GM19239 (cell line): ENCODE results near the gene ATP5PD.

Experiments used
- DNase-seq: peaks from one replicate; pipeline ENCODE4 v3.0.0; 2011; ENCODE audit warnings: low spot score; ENCODE audit not compliant: insufficient read length
- FAIRE-seq: peaks from 2 replicates; lab custom pipeline; 2011; peaks lifted over from hg19 to GRCh38; lab: Jason Lieb, UNC

Gene ATP5PD

DNA sequence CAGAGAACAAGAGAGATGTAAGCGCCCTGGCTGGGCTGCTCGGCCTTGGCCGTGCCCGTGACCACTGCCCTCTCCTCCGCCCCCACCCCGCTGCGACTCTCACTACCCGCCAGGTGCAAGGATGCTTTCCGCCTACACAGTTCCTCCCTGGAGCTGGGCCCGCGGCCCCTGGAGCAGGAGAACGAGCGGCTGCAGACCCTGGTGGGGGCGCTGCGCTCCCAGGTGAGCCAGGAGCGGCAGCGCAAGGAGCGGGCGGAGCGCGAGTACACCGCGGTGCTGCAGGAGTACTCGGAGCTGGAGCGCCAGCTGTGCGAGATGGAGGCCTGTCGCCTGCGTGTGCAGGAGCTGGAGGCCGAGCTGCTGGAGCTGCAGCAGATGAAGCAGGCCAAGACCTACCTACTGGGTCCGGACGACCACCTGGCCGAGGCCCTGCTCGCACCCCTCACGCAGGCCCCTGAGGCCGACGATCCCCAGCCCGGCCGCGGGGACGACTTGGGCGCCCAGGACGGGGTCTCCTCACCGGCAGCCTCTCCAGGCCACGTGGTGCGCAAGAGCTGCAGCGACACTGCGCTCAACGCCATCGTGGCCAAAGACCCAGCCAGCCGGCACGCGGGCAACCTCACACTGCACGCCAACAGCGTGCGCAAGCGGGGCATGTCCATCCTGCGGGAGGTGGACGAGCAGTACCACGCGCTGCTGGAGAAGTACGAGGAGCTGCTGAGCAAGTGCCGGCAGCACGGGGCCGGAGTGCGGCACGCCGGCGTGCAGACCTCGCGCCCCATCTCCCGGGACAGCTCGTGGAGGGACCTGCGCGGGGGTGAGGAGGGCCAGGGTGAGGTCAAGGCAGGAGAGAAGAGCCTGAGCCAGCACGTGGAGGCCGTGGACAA lies 43.5 kb downstream of the ATP5PD start:
- FAIRE-seq (no peak), DNase-seq (no peak)

DNA sequence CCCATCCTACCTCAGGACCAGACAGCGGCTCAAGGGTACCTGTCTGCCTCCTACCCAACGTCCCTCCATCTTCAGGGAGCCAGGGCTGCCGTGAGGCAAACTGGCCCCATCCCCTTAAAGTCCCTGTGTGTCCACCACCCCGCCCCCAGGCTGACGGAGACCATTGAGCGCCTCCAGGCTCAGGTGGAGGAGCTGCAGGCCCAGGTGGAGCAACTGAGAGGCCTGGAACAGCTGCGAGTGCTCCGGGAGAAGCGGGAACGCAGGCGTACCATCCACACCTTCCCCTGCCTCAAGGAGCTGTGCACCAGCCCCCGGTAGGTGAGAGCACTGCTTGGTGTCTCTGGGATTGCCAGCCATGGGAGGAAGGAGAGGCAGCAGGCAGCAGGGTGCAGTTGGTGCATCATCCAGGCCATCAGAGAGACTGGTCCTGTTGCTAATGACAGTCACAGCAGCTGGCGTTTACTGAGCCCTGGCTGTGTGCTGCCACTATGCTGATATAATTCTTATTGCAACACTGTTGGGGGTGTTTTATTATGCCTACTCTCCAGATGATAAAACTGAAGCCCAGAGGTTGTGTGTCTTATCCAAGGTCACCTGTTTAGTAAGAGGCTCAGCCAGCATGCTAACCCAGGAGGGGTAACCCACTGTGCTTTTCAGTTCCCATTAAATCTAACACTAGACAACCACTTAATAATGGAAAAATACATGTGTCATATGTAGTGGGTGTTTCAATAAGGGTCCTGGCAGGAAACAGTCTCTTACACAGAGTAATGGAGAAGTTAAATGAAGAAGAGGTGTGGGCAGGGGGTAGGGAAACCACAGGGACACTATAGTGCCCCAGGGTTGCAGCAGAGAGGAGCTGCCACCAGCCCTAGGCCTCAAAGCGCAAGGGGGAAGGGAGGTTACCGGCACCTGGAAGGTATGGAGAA lies 44.6 kb downstream of the ATP5PD start:
- FAIRE-seq = no peak
- no peak for DNase-seq

DNA sequence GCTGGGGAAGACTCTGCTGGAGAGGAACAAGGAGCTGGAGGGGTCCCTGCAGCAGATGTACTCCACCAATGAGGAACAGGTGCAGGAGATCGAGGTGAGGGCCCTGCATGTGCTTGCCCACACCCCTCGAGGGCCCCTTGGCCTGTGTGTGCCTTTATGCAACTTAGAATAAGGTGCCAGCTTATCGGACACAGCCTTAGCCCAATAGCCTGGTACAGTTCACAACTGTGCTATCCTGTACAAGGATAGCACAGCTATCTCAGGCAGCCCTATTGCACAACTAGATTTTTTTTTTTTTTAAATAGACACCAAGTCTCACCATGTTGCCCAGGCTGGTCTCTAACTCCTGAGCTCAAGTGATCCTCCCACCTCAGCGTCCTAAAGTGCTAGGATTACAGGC lies 47.2 kb downstream of the ATP5PD start:
- DNase-seq (no peak), FAIRE-seq (no peak)

DNA sequence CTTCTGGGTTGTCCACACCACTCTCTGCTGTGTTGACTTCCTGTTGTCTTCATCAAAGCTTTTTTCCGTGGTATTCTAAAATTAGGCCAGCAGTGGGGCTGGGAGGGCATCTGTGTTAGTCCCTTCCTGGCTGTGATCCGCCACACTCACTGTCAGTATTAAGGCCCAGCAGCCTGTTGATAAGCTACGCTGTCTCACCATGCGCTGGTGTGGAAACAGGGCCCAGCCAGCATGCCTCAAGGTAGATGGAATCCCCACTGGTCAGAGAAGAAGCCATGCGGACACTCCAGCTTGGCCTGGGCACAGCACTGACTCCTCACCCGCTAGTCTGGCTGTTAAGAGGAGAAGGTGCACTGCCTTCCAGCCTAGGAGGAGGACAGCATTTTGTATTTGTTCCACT lies 48.0 kb downstream of the ATP5PD start:
- no peak for FAIRE-seq
- DNase-seq = no peak

DNA sequence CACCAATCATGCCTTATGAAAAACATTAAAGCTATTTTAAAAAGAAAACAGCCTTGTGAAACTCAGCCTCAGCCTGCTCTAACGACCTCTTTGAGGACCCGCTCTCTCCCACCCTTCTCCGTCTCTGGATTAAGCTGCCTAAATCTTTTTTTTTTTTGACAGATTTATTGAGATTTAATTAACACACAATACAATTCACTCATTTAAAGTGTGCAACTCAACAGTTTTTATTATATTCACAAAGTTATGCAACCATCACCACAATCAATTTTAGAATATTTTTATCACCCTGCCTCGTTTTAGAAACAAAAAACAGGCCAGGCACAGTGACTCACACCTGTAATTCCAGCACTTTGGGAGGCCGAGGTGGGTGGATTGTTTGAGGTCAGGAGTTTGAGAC lies 50.9 kb downstream of the ATP5PD start:
- FAIRE-seq (no peak), DNase-seq (no peak)

DNA sequence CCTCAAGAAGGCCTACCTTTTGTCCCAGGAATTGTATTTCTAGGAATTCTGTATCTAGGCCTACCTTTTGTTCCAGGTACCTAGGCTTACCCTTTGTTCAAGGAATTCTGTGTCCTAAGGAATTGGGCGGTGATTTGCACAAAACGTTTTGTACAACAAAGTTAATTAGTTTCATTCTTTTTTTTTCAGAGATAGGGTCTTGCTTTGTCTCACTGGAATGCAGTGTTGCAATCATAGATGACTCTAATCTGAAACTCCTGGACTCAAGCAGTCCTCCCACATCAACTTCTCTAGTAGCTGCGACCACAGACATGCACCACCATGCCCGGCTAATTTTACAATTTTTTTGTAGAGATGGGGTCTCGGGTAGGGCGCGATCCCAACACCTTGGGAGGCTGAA lies 52.3 kb downstream of the ATP5PD start:
- no peak for FAIRE-seq
- no peak for DNase-seq

DNA sequence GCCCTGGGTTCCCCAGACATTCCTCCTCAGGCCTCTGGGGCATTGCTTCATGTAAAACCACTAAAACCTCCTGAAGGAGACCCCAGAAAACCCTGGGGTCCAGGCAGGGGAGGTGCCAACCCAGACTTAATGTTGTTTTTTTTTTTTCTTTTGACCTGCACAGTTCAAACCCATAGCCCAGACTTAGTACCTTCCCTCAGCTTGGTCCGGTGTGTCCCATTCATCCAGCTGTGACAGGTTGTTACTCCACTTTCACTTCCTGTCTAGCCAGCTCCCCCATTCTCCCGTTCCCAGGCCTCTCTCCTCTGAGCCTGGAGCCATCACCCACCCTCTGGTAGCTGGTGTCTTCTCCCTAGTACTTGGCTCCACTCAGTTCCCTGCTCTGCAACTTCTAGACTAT lies 54.5 kb downstream of the ATP5PD start:
- FAIRE-seq (no peak), DNase-seq (no peak)

DNA sequence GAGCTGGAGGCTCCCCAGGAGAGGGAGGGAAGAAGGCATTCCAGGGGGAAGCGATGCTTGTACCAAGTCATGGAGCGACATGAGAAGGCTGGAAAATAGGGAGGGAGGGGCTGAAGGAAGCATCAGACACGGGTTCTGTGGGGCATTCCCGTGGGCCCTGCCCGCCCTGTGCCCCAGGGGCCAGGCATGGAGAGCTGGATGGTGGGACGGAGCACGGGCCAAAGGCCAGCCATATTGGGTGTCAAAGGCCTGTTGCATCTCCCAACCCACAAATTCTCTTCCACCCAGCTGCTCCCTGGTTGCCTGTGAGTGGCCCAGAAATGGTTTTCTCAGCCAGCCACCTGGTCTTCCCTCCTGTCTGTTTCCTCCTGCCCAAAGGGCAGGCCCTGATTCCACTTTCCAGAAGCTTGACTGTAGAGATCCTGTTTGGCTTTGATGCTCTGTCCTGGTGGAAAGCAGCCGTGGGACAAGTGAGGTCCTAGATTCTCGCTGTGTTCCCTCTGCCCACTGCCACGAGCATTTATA lies 56.1 kb downstream of the ATP5PD start:
- no peak for DNase-seq
- no peak for FAIRE-seq
